Posterior vena cava (tissue), 2 donors: ENCODE measurements around the gene MAN2A1. TPM values are rescaled to one million over a fixed set of nuclear protein-coding genes. Genes with fewer than 3 reads are reported as not detected.

Experiments used
- DNase-seq: peaks from one replicate; pipeline ENCODE4 v3.0.0-alpha.2; 2020; ENCODE audit warnings: low spot score
- intact Hi-C, 2 donors: fragments of 100-400 bp; cut with DNase I; formaldehyde crosslinking; loops; one replicate each; pipeline versions ENCODE4 v1.14.1 to v1.14.2; 2022 to 2023
- long read RNA-seq, 2 donors: library from polyadenylated mRNA; unstranded; transcript quantifications; one replicate each; pipeline ENCODE4 v2.0.0, GENCODE V29; 2020 to 2021
- total RNA-seq, 2 donors: library from RNA; stranded (reverse); fragmentation: NEBNext Ultra II Directional; extraction: Animal tissue kit (Norgen Biotek cat#: 25700); gene quantifications; one replicate each; pipeline ENCODE4 v1.2.1, GENCODE V29; 2021
- donor health status: DM: yes; HTN: yes; CAD: no.
- donor health status: DM: yes; HTN: yes; CAD: no.

MAN2A1 gene
- total RNA-seq = 10 to 100 TPM; 43.9 to 44.5 TPM
- long read RNA-seq, donor 1, full-length matches to known transcripts = 5 of 11 reads
- long read RNA-seq, donor 1, partial matches to known transcripts = 3 of 11 reads
- long read RNA-seq, donor 1, other reads (novel, unspliced or antisense) = 3 of 11 reads
- long read RNA-seq, donor 2, partial matches to known transcripts = 3 of 4 reads
- long read RNA-seq, donor 2, other reads (novel, unspliced or antisense) = 1 of 4 reads

- intact Hi-C loops = no loop called here
- DNase-seq = peak; percentile 93
These were observed at the start of gene MAN2A1 for GRCh38 chr5:109689740-109690241. Gene MAN2A1, plus strand, starts transcription at chr5:109689927. Its CDS starts 491 bp downstream, at chr5:109690418.

GRCh38 chr5:109640976-109641375, 48.8 kb upstream of the MAN2A1 start:
- DNase-seq = no peak
- intact Hi-C loops = no loop called here

GRCh38 chr5:109643791-109644350, 45.9 kb upstream of the MAN2A1 start:
- intact Hi-C loops = no loop called here

GRCh38 chr5:109644829-109645228, 44.9 kb upstream of the MAN2A1 start:
- intact Hi-C loops = no loop called here
- DNase-seq = no peak

More at GRCh38 chr5:109643791-109644350, 45.9 kb upstream of the MAN2A1 start:
- DNase-seq = no peak

GRCh38 chr5:109645707-109646192, 44.0 kb upstream of the MAN2A1 start:
- DNase-seq = no peak
- intact Hi-C loops = no loop called here

- no peak for DNase-seq
- intact Hi-C loops = no loop called here
These were observed 40.4 kb upstream of the MAN2A1 start for GRCh38 chr5:109649318-109649717.

GRCh38 chr5:109650493-109650892, 39.2 kb upstream of the MAN2A1 start:
- intact Hi-C loops = no loop called here
- no peak for DNase-seq

GRCh38 chr5:109652096-109652495, 37.6 kb upstream of the MAN2A1 start:
- no peak for DNase-seq
- intact Hi-C loops = no loop called here

- intact Hi-C loops = no loop called here
- DNase-seq = no peak
These were observed 36.7 kb upstream of the MAN2A1 start for GRCh38 chr5:109653042-109653441.

- no peak for DNase-seq
- intact Hi-C loops = no loop called here
These were observed 36.0 kb upstream of the MAN2A1 start for GRCh38 chr5:109653561-109654239.

GRCh38 chr5:109654455-109654854, 35.3 kb upstream of the MAN2A1 start:
- DNase-seq = no peak
- intact Hi-C loops = no loop called here

GRCh38 chr5:109655841-109656240, 33.9 kb upstream of the MAN2A1 start:
- DNase-seq = no peak
- intact Hi-C loops = no loop called here

- DNase-seq = peak; percentile 89
- intact Hi-C loops = loop anchor here in 1 of 2 donors (1.0 kb wide), 1 partner anchor 10 kb away; no protein-coding TSS in a partner anchor
These were observed 32.9 kb upstream of the MAN2A1 start for GRCh38 chr5:109656829-109657228.

- intact Hi-C loops = no loop called here
- DNase-seq = no peak
These were observed 29.8 kb upstream of the MAN2A1 start for GRCh38 chr5:109659901-109660300.

GRCh38 chr5:109660301-109660700, 29.4 kb upstream of the MAN2A1 start:
- intact Hi-C loops = no loop called here
- no peak for DNase-seq

GRCh38 chr5:109668237-109668636, 21.5 kb upstream of the MAN2A1 start:
- intact Hi-C loops = no loop called here
- DNase-seq = no peak

GRCh38 chr5:109668668-109669422, 20.9 kb upstream of the MAN2A1 start:
- DNase-seq = no peak
- intact Hi-C loops = no loop called here

GRCh38 chr5:109669991-109670706, 19.6 kb upstream of the MAN2A1 start:
- no peak for DNase-seq
- intact Hi-C loops = no loop called here

- no peak for DNase-seq
- intact Hi-C loops = no loop called here
These were observed 18.6 kb upstream of the MAN2A1 start for GRCh38 chr5:109671136-109671535.
